ENCODE results near the gene SNX12.

GRCh38 chrX:71095555-71095980 lies 27.4 kb upstream of the SNX12 start, which contains the start of gene FOXO4:
- no peak for TF ChIP-seq CTCF (IDR thresholded peaks at IDR 0.05)
- no peak for TF ChIP-seq ZFX (IDR thresholded peaks at IDR 0.05; ENCODE audit: borderline replicate concordance)

All from 22Rv1 (cell line).